ENCODE results near the gene SOHLH2. TPM values are rescaled to one million over a fixed set of nuclear protein-coding genes. Genes with fewer than 3 reads are reported as not detected.

Gene SOHLH2
- total and polyA plus RNA-seq, 2 experiments from 2014 or later: not detected

DNA sequence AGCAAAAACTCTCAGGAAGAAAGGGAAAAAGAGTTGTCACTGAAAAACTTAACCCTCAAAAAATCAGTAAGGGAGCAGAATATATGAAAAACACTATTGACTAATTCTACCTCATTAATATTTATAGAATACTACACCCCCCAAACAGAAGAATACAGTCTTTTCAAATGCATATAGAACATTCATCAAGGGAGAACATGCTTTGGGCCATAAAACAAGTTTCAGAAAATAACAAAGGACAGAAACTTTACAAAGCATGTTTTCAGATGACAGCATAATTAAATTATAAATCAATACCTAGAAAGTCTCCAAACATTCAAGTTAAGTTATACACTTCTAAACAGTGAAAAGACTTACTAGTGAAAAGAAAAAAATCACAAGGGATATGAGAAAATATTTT is 30.5 kb downstream of the SOHLH2 start:
- no peak overlapping the region for H3K4me2 ChIP-seq (ENCODE audit: unreplicated experiment)
- H3K36me3 ChIP-seq (ENCODE audit: low read depth): no peaks in the 10 kb centered on the region
- H3F3A ChIP-seq (ENCODE audit: insufficient read depth): no peaks in the 10 kb centered on the region
- no peaks in the 10 kb centered on the region for H3K27me3 ChIP-seq (replicated peaks; ENCODE audit: insufficient read depth)
- no peaks in the 10 kb centered on the region for H3K9me3 ChIP-seq (ENCODE audit: low read depth)
- no peak overlapping the region for H3K4me3 ChIP-seq
- no peak overlapping the region for H2AFZ ChIP-seq
- H3K9ac ChIP-seq: no peak overlapping the region
- no peaks in the 10 kb centered on the region for H3K79me2 ChIP-seq (ENCODE audit: insufficient read depth)
- DNase-seq: no peak
- no peaks in the 10 kb centered on the region for H3K4me1 ChIP-seq (ENCODE audit: insufficient read depth)
- H3K27ac ChIP-seq: no peak overlapping the region
- TF ChIP-seq EZH2phosphoT487 (IDR thresholded peaks at IDR 0.05; ENCODE audit: insufficient read depth, low read depth): no peak
- no peak for TF ChIP-seq EZH2 (IDR thresholded peaks at IDR 0.05; ENCODE audit: insufficient read depth, poor library complexity, severe bottlenecking)
- H4K20me1 ChIP-seq (ENCODE audit: insufficient read depth): no peaks in the 10 kb centered on the region
- no peaks in the 10 kb centered on the region for H3K9me2 ChIP-seq (ENCODE audit: insufficient read depth)
- in situ Hi-C loops (cut with MboI): no loop called here

- Histone ChIP-seq H3K9me3 (ENCODE audit: low read depth) (no peaks in the 10 kb centered on the region), H3K4me1 (ENCODE audit: insufficient read depth) (no peaks in the 10 kb centered on the region), H3K4me2 (ENCODE audit: unreplicated experiment) (no peak overlapping the region), H3K9me2 (ENCODE audit: insufficient read depth) (no peaks in the 10 kb centered on the region), H3K27me3 (replicated peaks; ENCODE audit: insufficient read depth) (no peaks in the 10 kb centered on the region), H2AFZ (no peak overlapping the region), H3K9ac (no peak overlapping the region), H4K20me1 (ENCODE audit: insufficient read depth) (no peaks in the 10 kb centered on the region), H3K27ac (no peak overlapping the region), H3K79me2 (ENCODE audit: insufficient read depth) (no peaks in the 10 kb centered on the region), H3K4me3 (no peak overlapping the region), H3F3A (ENCODE audit: insufficient read depth) (no peaks in the 10 kb centered on the region), H3K36me3 (ENCODE audit: low read depth) (no peaks in the 10 kb centered on the region)
- in situ Hi-C loops (cut with MboI): no loop called here
- TF ChIP-seq EZH2 (IDR thresholded peaks at IDR 0.05; ENCODE audit: insufficient read depth, poor library complexity, severe bottlenecking) (no peak), EZH2phosphoT487 (IDR thresholded peaks at IDR 0.05; ENCODE audit: insufficient read depth, low read depth) (no peak)
- no peak for DNase-seq
- 62 to 70% methylated on average over 5 of the region's 5 CpGs for WGBS, 2 experiments (ENCODE audit: low coverage in 1 of 2, low lambda C conversion rate in 2 of 2, missing lambda C conversion rate in 2 of 2)
Measured at GRCh38 chr13:36175621-36176020, 38.7 kb downstream of the SOHLH2 start.

- H3K27me3 ChIP-seq (replicated peaks; ENCODE audit: insufficient read depth): no peaks in the 10 kb centered on the region
- no peaks in the 10 kb centered on the region for H3K4me1 ChIP-seq (ENCODE audit: insufficient read depth)
- H3F3A ChIP-seq (ENCODE audit: insufficient read depth): no peaks in the 10 kb centered on the region
- no peak for TF ChIP-seq EZH2phosphoT487 (IDR thresholded peaks at IDR 0.05; ENCODE audit: insufficient read depth, low read depth)
- TF ChIP-seq EZH2 (IDR thresholded peaks at IDR 0.05; ENCODE audit: insufficient read depth, poor library complexity, severe bottlenecking): no peak
- H3K4me2 ChIP-seq (ENCODE audit: unreplicated experiment): no peak overlapping the region
- no peak for DNase-seq
- in situ Hi-C loops (cut with MboI): no loop called here
- no peaks in the 10 kb centered on the region for H3K79me2 ChIP-seq (ENCODE audit: insufficient read depth)
- no peak overlapping the region for H3K27ac ChIP-seq
- 57 to 63% methylated on average over 7 of the region's 7 CpGs for whole genome bisulfite sequencing, 2 experiments (ENCODE audit: low coverage in 1 of 2, low lambda C conversion rate in 2 of 2, missing lambda C conversion rate in 2 of 2)
- no peak overlapping the region for H3K4me3 ChIP-seq
- no peaks in the 10 kb centered on the region for H4K20me1 ChIP-seq (ENCODE audit: insufficient read depth)
- no peak overlapping the region for H3K9ac ChIP-seq
- no peak overlapping the region for H2AFZ ChIP-seq
- H3K9me2 ChIP-seq (ENCODE audit: insufficient read depth): no peaks in the 10 kb centered on the region
- no peaks in the 10 kb centered on the region for H3K9me3 ChIP-seq (ENCODE audit: low read depth)
- H3K36me3 ChIP-seq (ENCODE audit: low read depth): no peaks in the 10 kb centered on the region
Measured at GRCh38 chr13:36174923-36175322, 39.4 kb downstream of the SOHLH2 start.

DNA sequence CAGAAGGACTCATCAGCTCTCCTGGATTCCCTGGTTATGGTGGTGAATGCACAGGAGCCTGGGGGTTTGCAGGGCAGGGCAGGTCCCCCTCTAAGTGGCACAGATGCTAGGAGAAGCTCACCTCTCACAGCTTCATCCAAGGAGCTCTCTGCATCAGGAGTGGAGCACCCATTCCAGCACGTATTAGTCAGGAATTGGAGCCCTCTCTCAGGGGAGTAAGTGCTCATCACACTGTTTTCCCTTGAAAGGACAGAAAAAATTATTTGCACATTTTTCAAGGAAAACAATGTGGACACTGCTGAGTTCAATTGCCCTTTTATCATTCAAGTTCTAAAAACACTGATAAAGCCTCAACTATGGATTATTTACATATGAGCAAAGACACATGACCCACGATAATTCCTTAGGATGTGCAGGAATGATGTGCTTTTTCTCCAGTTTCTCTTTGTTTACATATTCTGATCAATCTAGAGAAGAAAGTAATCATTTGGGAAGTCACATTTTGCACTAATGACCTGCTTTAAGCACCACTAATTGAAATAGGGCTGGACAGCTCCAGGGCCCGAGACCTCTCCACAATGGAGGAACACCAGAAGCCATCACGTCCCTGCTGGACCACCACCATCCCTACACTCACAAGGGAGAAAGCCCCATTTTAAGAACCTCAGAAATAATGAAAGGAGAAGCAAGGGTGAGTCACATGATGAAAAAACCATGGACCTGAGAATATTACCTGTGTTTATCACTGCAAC is 40.6 kb downstream of the SOHLH2 start:
- H3K9me3 ChIP-seq (ENCODE audit: low read depth): no peaks in the 10 kb centered on the region
- H2AFZ ChIP-seq: no peak overlapping the region
- TF ChIP-seq EZH2phosphoT487 (IDR thresholded peaks at IDR 0.05; ENCODE audit: insufficient read depth, low read depth) (no peak), EZH2 (IDR thresholded peaks at IDR 0.05; ENCODE audit: insufficient read depth, poor library complexity, severe bottlenecking) (no peak)
- H3F3A ChIP-seq (ENCODE audit: insufficient read depth): no peaks in the 10 kb centered on the region
- no peak overlapping the region for H3K27ac ChIP-seq
- no peaks in the 10 kb centered on the region for H3K4me1 ChIP-seq (ENCODE audit: insufficient read depth)
- no peaks in the 10 kb centered on the region for H3K79me2 ChIP-seq (ENCODE audit: insufficient read depth)
- H3K9me2 ChIP-seq (ENCODE audit: insufficient read depth): no peaks in the 10 kb centered on the region
- no peak overlapping the region for H3K4me2 ChIP-seq (ENCODE audit: unreplicated experiment)
- DNase-seq: no peak
- WGBS, 2 experiments (ENCODE audit: low coverage in 1 of 2, low lambda C conversion rate in 2 of 2, missing lambda C conversion rate in 2 of 2): 57 to 68% methylated on average over 4 of the region's 4 CpGs
- H3K27me3 ChIP-seq (replicated peaks; ENCODE audit: insufficient read depth): no peaks in the 10 kb centered on the region
- H3K9ac ChIP-seq: no peak overlapping the region
- no peaks in the 10 kb centered on the region for H3K36me3 ChIP-seq (ENCODE audit: low read depth)
- no peaks in the 10 kb centered on the region for H4K20me1 ChIP-seq (ENCODE audit: insufficient read depth)
- in situ Hi-C loops (cut with MboI): no loop called here
- H3K4me3 ChIP-seq: no peak overlapping the region
